ENCODE data around the gene CACNA1F. TPM values are rescaled to one million over a fixed set of nuclear protein-coding genes. Genes with fewer than 3 reads are reported as not detected.

Gene CACNA1F
- total RNA-seq, 1 donor from 2014 or later: 1.4 TPM

GRCh38 chrX:49269767-49270248 lies 36.7 kb upstream of the CACNA1F start, which contains the start of gene PPP1R3F:
Gene PPP1R3F, plus strand, starts transcription at chrX:49269793. Its CDS starts 77 bp downstream, at chrX:49269870.
- no peak for TF ChIP-seq CTCF (IDR thresholded peaks at IDR 0.05)
- DNase-seq (no peak), ATAC-seq (peak; percentile 26)
- intact Hi-C loops (cut with DNase I): no loop called here
- Histone ChIP-seq H3K4me3 (peak within 1 kb of the TSS; percentile 68), H3K9me3 (no peaks in the 10 kb centered on the region), H3K36me3 (no peaks in the 10 kb centered on the region), H3K27me3 (no peaks in the 10 kb centered on the region), H3K4me1 (peaks cover 11% of the 10 kb centered on the region), H3K27ac (peak within 1 kb of the TSS; percentile 93)

- Histone ChIP-seq H3K9me3 (no peaks in the 10 kb centered on the region), H3K4me3 (peak overlapping the region; percentile 54), H3K27ac (peak overlapping the region; percentile 93), H3K4me1 (peaks cover 11% of the 10 kb centered on the region), H3K27me3 (no peaks in the 10 kb centered on the region), H3K36me3 (no peaks in the 10 kb centered on the region)
- ATAC-seq: peak; percentile 95
- DNase-seq: peak; percentile 97
- TF ChIP-seq CTCF (IDR thresholded peaks at IDR 0.05): no peak
- intact Hi-C loops (cut with DNase I): no loop called here
These were observed 36.0 kb upstream of the CACNA1F start for GRCh38 chrX:49269010-49269766.

- H3K4me1 ChIP-seq: peaks cover 11% of the 10 kb centered on the region
- TF ChIP-seq CTCF (IDR thresholded peaks at IDR 0.05): no peak
- intact Hi-C loops (cut with DNase I): no loop called here
- no peak for ATAC-seq
- peak overlapping the region; percentile 53 for H3K4me3 ChIP-seq
- peak overlapping the region; percentile 93 for H3K27ac ChIP-seq
- no peaks in the 10 kb centered on the region for H3K36me3 ChIP-seq
- H3K27me3 ChIP-seq: no peaks in the 10 kb centered on the region
- H3K9me3 ChIP-seq: no peaks in the 10 kb centered on the region
- DNase-seq: no peak
These were observed 35.5 kb upstream of the CACNA1F start for GRCh38 chrX:49268702-49269009.

GRCh38 chrX:49266523-49267445 lies 33.6 kb upstream of the CACNA1F start:
- Histone ChIP-seq H3K4me3 (no peak overlapping the region), H3K27me3 (no peaks in the 10 kb centered on the region), H3K9me3 (no peaks in the 10 kb centered on the region), H3K27ac (no peak overlapping the region), H3K4me1 (peaks cover 11% of the 10 kb centered on the region), H3K36me3 (no peaks in the 10 kb centered on the region)
- ATAC-seq (no peak), DNase-seq (no peak)
- no peak for TF ChIP-seq CTCF (IDR thresholded peaks at IDR 0.05)
- intact Hi-C loops (cut with DNase I): no loop called here

GRCh38 chrX:49264460-49264859 lies 31.3 kb upstream of the CACNA1F start, which contains the start of gene FOXP3:
Gene FOXP3, minus strand, starts transcription at chrX:49264710. Its CDS starts 6,205 bp downstream, at chrX:49258505.
- no peaks in the 10 kb centered on the region for H3K27me3 ChIP-seq
- no peak for TF ChIP-seq CTCF (IDR thresholded peaks at IDR 0.05)
- H3K27ac ChIP-seq: no peak within 1 kb of the TSS
- no peak within 1 kb of the TSS for H3K4me3 ChIP-seq
- H3K4me1 ChIP-seq: no peaks in the 10 kb centered on the region
- H3K36me3 ChIP-seq: no peaks in the 10 kb centered on the region
- DNase-seq: no peak
- intact Hi-C loops (cut with DNase I): no loop called here
- no peaks in the 10 kb centered on the region for H3K9me3 ChIP-seq
- ATAC-seq: no peak

Data from upper lobe of right lung (tissue), 1 donor.